ENCODE data around the gene RANBP1. TPM values are rescaled to one million over a fixed set of nuclear protein-coding genes. Genes with fewer than 3 reads are reported as not detected.
"Not testable (repeated sequence)": the region's sequence is repeated elsewhere in the genome, so short reads cannot be mapped to it uniquely, and the experiment has no call there.

RANBP1 gene
- total RNA-seq, 1 donor from 2014 or later = 85.1 TPM

- no peak overlapping the region for H3K4me3 ChIP-seq (ENCODE audit: low read length in 3 of 3)
- no peak overlapping the region for H3K9ac ChIP-seq (ENCODE audit: low read depth in 1 of 3, low read length in 3 of 3)
- H3K27me3 ChIP-seq (ENCODE audit: control insufficient read depth in 3 of 3, insufficient read depth in 3 of 3, low read length in 3 of 3) = peaks cover 5 to 16% (median 5%) of the 10 kb centered on the region in 3 donors
- H3K27ac ChIP-seq (ENCODE audit: low read depth, low read length) = no peak overlapping the region
- no peaks in the 10 kb centered on the region for H3K36me3 ChIP-seq (ENCODE audit: control insufficient read depth in 3 of 3, insufficient read depth in 3 of 3, low read length in 3 of 3)
- no peaks in the 10 kb centered on the region for H3K9me3 ChIP-seq (ENCODE audit: control insufficient read depth in 3 of 3, low read length in 3 of 3)
- H3K4me1 ChIP-seq (ENCODE audit: control insufficient read depth in 3 of 3, insufficient read depth in 3 of 3, low read length in 3 of 3) = peaks cover 2 to 3% (median 3%) of the 10 kb centered on the region in 3 donors
Observed at GRCh38 chr22:20159076-20159475, 43.2 kb downstream of the RANBP1 start.

GRCh38 chr22:20159531-20159930, 43.6 kb downstream of the RANBP1 start:
- H3K4me1 ChIP-seq (ENCODE audit: control insufficient read depth in 3 of 3, insufficient read depth in 3 of 3, low read length in 3 of 3); H3K4me3 ChIP-seq (ENCODE audit: low read length in 3 of 3); H3K27ac ChIP-seq (ENCODE audit: low read depth, low read length); H3K9ac ChIP-seq (ENCODE audit: low read depth in 1 of 3, low read length in 3 of 3); H3K36me3 ChIP-seq (ENCODE audit: control insufficient read depth in 3 of 3, insufficient read depth in 3 of 3, low read length in 3 of 3); H3K9me3 ChIP-seq (ENCODE audit: control insufficient read depth in 3 of 3, low read length in 3 of 3): not testable (repeated sequence)
- H3K27me3 ChIP-seq (ENCODE audit: control insufficient read depth in 3 of 3, insufficient read depth in 3 of 3, low read length in 3 of 3) = peaks cover 4 to 12% (median 5%) of the 10 kb centered on the region in 3 donors

GRCh38 chr22:20160041-20160440, 44.1 kb downstream of the RANBP1 start:
- Histone ChIP-seq H3K36me3 (ENCODE audit: control insufficient read depth in 3 of 3, insufficient read depth in 3 of 3, low read length in 3 of 3) (no peaks in the 10 kb centered on the region), H3K27ac (ENCODE audit: low read depth, low read length) (no peak overlapping the region), H3K4me3 (ENCODE audit: low read length in 3 of 3) (no peak overlapping the region), H3K4me1 (ENCODE audit: control insufficient read depth in 3 of 3, insufficient read depth in 3 of 3, low read length in 3 of 3) (peaks cover 2 to 3% (median 3%) of the 10 kb centered on the region in 3 donors), H3K9me3 (ENCODE audit: control insufficient read depth in 3 of 3, low read length in 3 of 3) (no peaks in the 10 kb centered on the region), H3K27me3 (ENCODE audit: control insufficient read depth in 3 of 3, insufficient read depth in 3 of 3, low read length in 3 of 3) (peaks cover 4 to 12% (median 5%) of the 10 kb centered on the region in 3 donors), H3K9ac (ENCODE audit: low read depth in 1 of 3, low read length in 3 of 3) (no peak overlapping the region)

GRCh38 chr22:20164863-20165262, 49.0 kb downstream of the RANBP1 start:
- H3K27me3 ChIP-seq (ENCODE audit: control insufficient read depth in 3 of 3, insufficient read depth in 3 of 3, low read length in 3 of 3) = peaks cover 0 to 17% (median 0%) of the 10 kb centered on the region in 3 donors
- no peak overlapping the region for H3K4me3 ChIP-seq (ENCODE audit: low read length in 3 of 3)
- H3K36me3 ChIP-seq (ENCODE audit: control insufficient read depth in 3 of 3, insufficient read depth in 3 of 3, low read length in 3 of 3) = no peaks in the 10 kb centered on the region
- H3K27ac ChIP-seq (ENCODE audit: low read depth, low read length) = no peak overlapping the region
- no peaks in the 10 kb centered on the region for H3K9me3 ChIP-seq (ENCODE audit: control insufficient read depth in 3 of 3, low read length in 3 of 3)
- H3K9ac ChIP-seq (ENCODE audit: low read depth in 1 of 3, low read length in 3 of 3) = no peak overlapping the region
- H3K4me1 ChIP-seq (ENCODE audit: control insufficient read depth in 3 of 3, insufficient read depth in 3 of 3, low read length in 3 of 3) = no peaks in the 10 kb centered on the region

GRCh38 chr22:20165421-20165820, 49.5 kb downstream of the RANBP1 start:
- Histone ChIP-seq H3K4me3 (ENCODE audit: low read length in 3 of 3) (no peak overlapping the region), H3K9me3 (ENCODE audit: control insufficient read depth in 3 of 3, low read length in 3 of 3) (no peaks in the 10 kb centered on the region), H3K9ac (ENCODE audit: low read depth in 1 of 3, low read length in 3 of 3) (no peak overlapping the region), H3K36me3 (ENCODE audit: control insufficient read depth in 3 of 3, insufficient read depth in 3 of 3, low read length in 3 of 3) (no peaks in the 10 kb centered on the region), H3K27ac (ENCODE audit: low read depth, low read length) (no peak overlapping the region), H3K4me1 (ENCODE audit: control insufficient read depth in 3 of 3, insufficient read depth in 3 of 3, low read length in 3 of 3) (no peaks in the 10 kb centered on the region), H3K27me3 (ENCODE audit: control insufficient read depth in 3 of 3, insufficient read depth in 3 of 3, low read length in 3 of 3) (peaks cover 0 to 17% (median 0%) of the 10 kb centered on the region in 3 donors)

- Histone ChIP-seq H3K4me1 (ENCODE audit: control insufficient read depth in 3 of 3, insufficient read depth in 3 of 3, low read length in 3 of 3) (no peaks in the 10 kb centered on the region), H3K27ac (ENCODE audit: low read depth, low read length) (no peak overlapping the region), H3K4me3 (ENCODE audit: low read length in 3 of 3) (no peak overlapping the region), H3K27me3 (ENCODE audit: control insufficient read depth in 3 of 3, insufficient read depth in 3 of 3, low read length in 3 of 3) (peaks cover 0 to 16% (median 0%) of the 10 kb centered on the region in 3 donors), H3K9ac (ENCODE audit: low read depth in 1 of 3, low read length in 3 of 3) (no peak overlapping the region), H3K9me3 (ENCODE audit: control insufficient read depth in 3 of 3, low read length in 3 of 3) (no peaks in the 10 kb centered on the region), H3K36me3 (ENCODE audit: control insufficient read depth in 3 of 3, insufficient read depth in 3 of 3, low read length in 3 of 3) (no peaks in the 10 kb centered on the region)
Observed at GRCh38 chr22:20165913-20166312, 50.0 kb downstream of the RANBP1 start.

- Histone ChIP-seq H3K9me3 (ENCODE audit: control insufficient read depth in 3 of 3, low read length in 3 of 3) (no peaks in the 10 kb centered on the region), H3K4me3 (ENCODE audit: low read length in 3 of 3) (no peak overlapping the region), H3K27ac (ENCODE audit: low read depth, low read length) (no peak overlapping the region), H3K36me3 (ENCODE audit: control insufficient read depth in 3 of 3, insufficient read depth in 3 of 3, low read length in 3 of 3) (no peaks in the 10 kb centered on the region), H3K9ac (ENCODE audit: low read depth in 1 of 3, low read length in 3 of 3) (no peak overlapping the region), H3K27me3 (ENCODE audit: control insufficient read depth in 3 of 3, insufficient read depth in 3 of 3, low read length in 3 of 3) (peaks cover 0 to 11% (median 0%) of the 10 kb centered on the region in 3 donors), H3K4me1 (ENCODE audit: control insufficient read depth in 3 of 3, insufficient read depth in 3 of 3, low read length in 3 of 3) (no peaks in the 10 kb centered on the region)
Observed at GRCh38 chr22:20166703-20167102, 50.8 kb downstream of the RANBP1 start.

- H3K27me3 ChIP-seq (ENCODE audit: control insufficient read depth in 3 of 3, insufficient read depth in 3 of 3, low read length in 3 of 3) = peaks cover 0 to 11% (median 0%) of the 10 kb centered on the region in 3 donors
- no peaks in the 10 kb centered on the region for H3K9me3 ChIP-seq (ENCODE audit: control insufficient read depth in 3 of 3, low read length in 3 of 3)
- H3K27ac ChIP-seq (ENCODE audit: low read depth, low read length) = no peak overlapping the region
- H3K4me3 ChIP-seq (ENCODE audit: low read length in 3 of 3) = no peak overlapping the region
- no peak overlapping the region for H3K9ac ChIP-seq (ENCODE audit: low read depth in 1 of 3, low read length in 3 of 3)
- no peaks in the 10 kb centered on the region for H3K4me1 ChIP-seq (ENCODE audit: control insufficient read depth in 3 of 3, insufficient read depth in 3 of 3, low read length in 3 of 3)
- H3K36me3 ChIP-seq (ENCODE audit: control insufficient read depth in 3 of 3, insufficient read depth in 3 of 3, low read length in 3 of 3) = no peaks in the 10 kb centered on the region
Observed at GRCh38 chr22:20167643-20168322, 51.9 kb downstream of the RANBP1 start.

GRCh38 chr22:20169253-20169822, 53.4 kb downstream of the RANBP1 start:
- no peak overlapping the region for H3K9ac ChIP-seq (ENCODE audit: low read depth in 1 of 3, low read length in 3 of 3)
- H3K4me1 ChIP-seq (ENCODE audit: control insufficient read depth in 3 of 3, insufficient read depth in 3 of 3, low read length in 3 of 3) = no peaks in the 10 kb centered on the region
- H3K27me3 ChIP-seq (ENCODE audit: control insufficient read depth in 3 of 3, insufficient read depth in 3 of 3, low read length in 3 of 3) = peaks cover 0 to 14% (median 0%) of the 10 kb centered on the region in 3 donors
- H3K9me3 ChIP-seq (ENCODE audit: control insufficient read depth in 3 of 3, low read length in 3 of 3) = no peaks in the 10 kb centered on the region
- H3K36me3 ChIP-seq (ENCODE audit: control insufficient read depth in 3 of 3, insufficient read depth in 3 of 3, low read length in 3 of 3) = no peaks in the 10 kb centered on the region
- H3K4me3 ChIP-seq (ENCODE audit: low read length in 3 of 3) = no peak overlapping the region
- H3K27ac ChIP-seq (ENCODE audit: low read depth, low read length) = no peak overlapping the region

GRCh38 chr22:20170170-20170569, 54.3 kb downstream of the RANBP1 start:
- H3K9me3 ChIP-seq (ENCODE audit: control insufficient read depth in 3 of 3, low read length in 3 of 3) = no peaks in the 10 kb centered on the region
- H3K27ac ChIP-seq (ENCODE audit: low read depth, low read length) = no peak overlapping the region
- no peaks in the 10 kb centered on the region for H3K4me1 ChIP-seq (ENCODE audit: control insufficient read depth in 3 of 3, insufficient read depth in 3 of 3, low read length in 3 of 3)
- no peak overlapping the region for H3K4me3 ChIP-seq (ENCODE audit: low read length in 3 of 3)
- H3K36me3 ChIP-seq (ENCODE audit: control insufficient read depth in 3 of 3, insufficient read depth in 3 of 3, low read length in 3 of 3) = no peaks in the 10 kb centered on the region
- peaks cover 0 to 14% (median 0%) of the 10 kb centered on the region in 3 donors for H3K27me3 ChIP-seq (ENCODE audit: control insufficient read depth in 3 of 3, insufficient read depth in 3 of 3, low read length in 3 of 3)
- no peak overlapping the region for H3K9ac ChIP-seq (ENCODE audit: low read depth in 1 of 3, low read length in 3 of 3)

All from skeletal muscle tissue (tissue), 4 donors.